ENCODE results near the gene RAF1. TPM values are rescaled to one million over a fixed set of nuclear protein-coding genes. Genes with fewer than 3 reads are reported as not detected.

Gene RAF1
- total and polyA plus RNA-seq, 2 of the 13 experiments (the other 11 are each of a cell fraction or from before 2014, with no cell fraction given), result 72.2 to 91.4 TPM

GRCh38 chr3:12644331-12644937 lies 19.5 kb downstream of the RAF1 start:
- Histone ChIP-seq H3K4me1 (ENCODE audit: insufficient read depth, low read length) (peaks cover 68% of the 10 kb centered on the region), H3K4me3 (replicated peaks in 1 of 3; ENCODE audit: insufficient read depth in 1 of 3, low read depth in 2 of 3, low read length in 3 of 3) (no peak overlapping the region), H3K79me2 (ENCODE audit: insufficient read depth, low read length) (peaks cover 74% of the 10 kb centered on the region), H4K20me1 (ENCODE audit: insufficient read depth, low read length) (no peaks in the 10 kb centered on the region), H3K9ac (ENCODE audit: insufficient read depth, low read depth, low read length) (no peak overlapping the region), H3K36me3 (replicated peaks in 1 of 2; ENCODE audit: control insufficient read depth in 1 of 2, insufficient read depth in 2 of 2, low read length in 2 of 2) (no peaks in the 10 kb centered on the region), H3K27me3 (ENCODE audit: control insufficient read depth in 1 of 2, insufficient read depth in 2 of 2, low read length in 2 of 2) (no peaks in the 10 kb centered on the region), H3K27ac (ENCODE audit: extremely low read length, insufficient read depth, low read length) (no peak overlapping the region), H2AFZ (ENCODE audit: low read length) (no peak overlapping the region), H3K9me3 (ENCODE audit: low read length) (no peaks in the 10 kb centered on the region), H3K4me2 (ENCODE audit: low read depth, low read length) (no peak overlapping the region)
- WGBS (ENCODE audit: low lambda C conversion rate), result 93% methylated on average over 6 of the region's 6 CpGs
- ChIA-PET CTCF (ENCODE audit: low intra/inter-chr PET ratio, low total read pairs) (no interaction called here), POLR2A (interaction anchor here (1.3 kb wide), 1 partner anchor 20 kb away, joined by 4 read pairs; no protein-coding TSS in a partner anchor)
- no peak for TF ChIP-seq SRF (IDR thresholded peaks at IDR 0.05; ENCODE audit: low read depth, low read length)
- no peak for TF ChIP-seq CENPX (CRISPR knock-in tag; IDR thresholded peaks at IDR 0.05)
- TF ChIP-seq ATF7-NPFF (CRISPR knock-in tag; IDR thresholded peaks at IDR 0.05; ENCODE audit: low read depth), result no peak
- no peak for TF ChIP-seq JARID2 (CRISPR knock-in tag; IDR thresholded peaks at IDR 0.05; ENCODE audit: insufficient replicate concordance)
- no peak for TF ChIP-seq ZNF580 (CRISPR knock-in tag; IDR thresholded peaks at IDR 0.05; ENCODE audit: borderline replicate concordance, low read depth)
- TF ChIP-seq ZBTB44 (CRISPR knock-in tag; IDR thresholded peaks at IDR 0.05), result no peak
- no peak for TF ChIP-seq KLF12 (CRISPR knock-in tag; IDR thresholded peaks at IDR 0.05; ENCODE audit: borderline replicate concordance)
- TF ChIP-seq ZNF709 (CRISPR knock-in tag; IDR thresholded peaks at IDR 0.05), result no peak
- TF ChIP-seq ZFP36 (IDR thresholded peaks at IDR 0.05; ENCODE audit: borderline replicate concordance, low read depth, low read length, partially characterized antibody), result no peak
- TF ChIP-seq TERF1 (CRISPR knock-in tag; IDR thresholded peaks at IDR 0.05), result no peak
- no peak for TF ChIP-seq SATB2 (CRISPR knock-in tag; IDR thresholded peaks at IDR 0.05)
- no peak for TF ChIP-seq PLSCR1 (CRISPR knock-in tag; IDR thresholded peaks at IDR 0.05; ENCODE audit: borderline replicate concordance)
- TF ChIP-seq MXI1 (IDR thresholded peaks at IDR 0.05; ENCODE audit: borderline replicate concordance, low read depth, low read length), result no peak
- no peak for TF ChIP-seq ZNF232 (CRISPR knock-in tag; IDR thresholded peaks at IDR 0.05; ENCODE audit: borderline replicate concordance)
- no peak for TF ChIP-seq RFX3 (CRISPR knock-in tag; IDR thresholded peaks at IDR 0.05)
- TF ChIP-seq ZBTB34 (CRISPR knock-in tag; IDR thresholded peaks at IDR 0.05), result no peak
- no peak for TF ChIP-seq ZBTB7A (CRISPR knock-in tag; IDR thresholded peaks at IDR 0.05)
- BruUV-seq (replicated peaks), result no TSS peak
- FAIRE-seq, result no peak
- intact Hi-C loops (cut with micrococcal nuclease; ENCODE audit: unreplicated experiment), result no loop called here
- no peak for DNase-seq (ENCODE audit: low spot score)
- no peak for ATAC-seq
- in situ Hi-C loops (cut with HindIII; ENCODE audit: extremely low pct_ligation_motif_present, low pct_unique_long_range_greater_than_20kb), result no loop called here
